Measurements from ENCODE around the gene ASGR2.
"Not testable (repeated sequence)": the region's sequence is repeated elsewhere in the genome, so short reads cannot be mapped to it uniquely, and the experiment has no call there.

The ASGR2 gene

GRCh38 chr17:7126386-7126785 lies 11.8 kb upstream of the ASGR2 start:
- not testable (repeated sequence) for DNase-seq (ENCODE audit: extremely low read depth in 1 of 2, low read depth in 1 of 2)

- DNase-seq (ENCODE audit: extremely low read depth in 1 of 2, low read depth in 1 of 2), result no peak
Observed at GRCh38 chr17:7124923-7125322, 10.3 kb upstream of the ASGR2 start.

GRCh38 chr17:7123844-7124243 lies 9.2 kb upstream of the ASGR2 start:
- no peak for DNase-seq (ENCODE audit: extremely low read depth in 1 of 2, low read depth in 1 of 2)

DNA sequence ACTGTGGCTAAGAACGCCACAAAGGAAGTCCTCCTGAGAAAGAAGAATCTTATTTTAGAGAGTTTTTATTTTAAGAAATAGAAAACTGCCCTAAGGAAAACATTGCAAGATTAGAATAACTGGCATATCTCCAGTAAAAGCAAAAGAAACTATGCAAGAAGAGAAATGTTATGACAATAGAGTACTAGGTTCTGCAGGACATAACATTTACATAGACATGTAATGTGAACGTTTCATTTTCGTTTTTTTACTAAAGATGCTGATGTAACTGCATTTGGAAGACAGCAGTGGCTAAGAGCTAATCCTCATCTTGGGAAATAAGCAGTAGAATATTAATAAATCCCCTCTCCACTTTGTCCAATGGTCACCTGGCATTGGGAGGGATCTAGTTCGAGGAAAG lies 7.8 kb upstream of the ASGR2 start:
- no peak for DNase-seq (ENCODE audit: extremely low read depth in 1 of 2, low read depth in 1 of 2)

GRCh38 chr17:7120635-7121034 lies 6.0 kb upstream of the ASGR2 start:
- not testable (repeated sequence) for DNase-seq (ENCODE audit: extremely low read depth in 1 of 2, low read depth in 1 of 2)

DNA sequence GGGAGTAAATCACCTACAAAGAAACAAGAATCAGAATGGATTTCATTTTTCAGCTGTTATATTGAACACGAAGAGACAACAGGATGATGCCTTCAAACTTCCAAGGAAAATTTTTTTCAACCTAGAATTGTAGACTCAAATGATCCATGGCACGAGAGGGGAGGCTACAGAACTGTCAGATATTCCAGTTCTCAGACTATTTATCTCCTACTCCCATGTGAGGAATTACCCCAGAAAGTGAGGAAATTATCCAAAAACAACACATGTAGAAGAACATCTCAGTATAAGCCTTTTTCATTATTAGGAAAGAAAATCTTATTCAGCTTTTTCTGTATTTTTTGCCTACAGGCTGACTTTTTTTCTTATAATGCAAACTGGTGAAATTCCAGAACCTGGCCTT lies 5.5 kb upstream of the ASGR2 start:
- no peak for DNase-seq (ENCODE audit: extremely low read depth in 1 of 2, low read depth in 1 of 2)

GRCh38 chr17:7119314-7119713 lies 4.7 kb upstream of the ASGR2 start:
- DNase-seq (ENCODE audit: extremely low read depth in 1 of 2, low read depth in 1 of 2), result no peak

DNA sequence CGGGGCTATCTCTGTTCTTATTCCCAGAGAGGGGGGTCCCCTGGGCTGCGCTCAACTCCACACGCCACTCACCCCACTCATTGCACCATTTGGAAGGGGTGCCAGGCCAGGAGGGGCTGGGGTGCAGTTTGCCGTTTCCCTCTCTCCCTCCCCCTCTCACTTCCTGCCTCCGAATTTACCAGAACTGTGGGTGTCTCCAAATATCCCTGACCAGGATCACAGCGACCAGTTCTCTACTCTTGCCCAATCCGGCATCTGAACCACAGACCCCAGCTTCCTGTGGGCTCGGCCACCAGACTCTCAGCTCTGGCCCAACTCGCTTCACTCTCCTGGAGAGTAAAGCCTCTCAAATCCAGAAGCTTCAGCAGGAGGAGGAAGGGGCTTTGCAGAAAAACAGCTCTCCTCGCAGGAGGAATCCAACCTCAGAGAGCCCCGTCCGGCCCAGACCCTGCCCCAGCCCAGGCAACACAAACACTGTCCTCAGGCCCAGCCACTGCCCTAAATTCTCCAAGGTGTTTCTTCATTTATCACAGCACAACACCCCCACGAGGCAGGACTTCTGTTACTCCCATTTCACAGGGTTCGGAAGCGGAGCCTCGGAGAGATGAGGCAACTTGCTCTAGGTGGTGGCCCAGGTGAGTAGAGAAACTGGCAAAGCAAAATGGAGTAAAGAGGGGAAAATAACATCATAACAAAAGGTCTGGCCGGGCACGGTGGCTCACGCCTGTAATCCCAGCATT lies 423 bp upstream of the ASGR2 start:
- DNase-seq (ENCODE audit: extremely low read depth in 1 of 2, low read depth in 1 of 2), result no peak

- no peak for DNase-seq (ENCODE audit: extremely low read depth in 1 of 2, low read depth in 1 of 2)
Observed at GRCh38 chr17:7113273-7114071, 1.1 kb downstream of the ASGR2 start.

DNA sequence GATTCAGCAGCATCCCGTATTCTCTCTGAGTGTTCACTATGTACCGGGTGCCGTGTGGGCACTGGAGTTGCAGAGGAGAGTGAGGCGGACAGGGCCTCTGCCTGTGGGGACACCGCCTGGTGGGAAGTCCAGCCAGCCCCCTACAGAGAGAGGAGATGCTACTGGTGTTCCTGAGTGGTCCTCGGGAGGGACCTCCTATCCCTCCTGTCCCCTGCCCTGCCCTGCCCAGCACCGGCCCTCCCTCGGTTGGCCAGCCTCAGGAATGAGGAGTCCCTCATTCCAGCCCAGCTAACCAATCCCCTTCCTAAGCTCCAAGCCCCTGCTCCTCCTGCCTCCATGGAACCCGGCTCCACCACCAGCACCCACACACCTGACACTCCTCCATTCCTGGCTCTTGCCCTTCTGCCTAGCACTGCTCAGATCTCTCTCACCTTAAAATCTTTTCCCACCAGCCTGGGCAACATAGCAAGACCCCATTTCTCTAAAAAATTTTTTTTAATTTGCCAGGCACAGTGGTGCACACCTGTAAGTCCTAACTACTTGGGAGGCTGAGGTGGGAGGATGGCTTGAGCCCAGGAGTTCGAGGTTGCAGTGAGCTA lies 2.0 kb downstream of the ASGR2 start:
- DNase-seq (ENCODE audit: extremely low read depth in 1 of 2, low read depth in 1 of 2), result no peak

DNA sequence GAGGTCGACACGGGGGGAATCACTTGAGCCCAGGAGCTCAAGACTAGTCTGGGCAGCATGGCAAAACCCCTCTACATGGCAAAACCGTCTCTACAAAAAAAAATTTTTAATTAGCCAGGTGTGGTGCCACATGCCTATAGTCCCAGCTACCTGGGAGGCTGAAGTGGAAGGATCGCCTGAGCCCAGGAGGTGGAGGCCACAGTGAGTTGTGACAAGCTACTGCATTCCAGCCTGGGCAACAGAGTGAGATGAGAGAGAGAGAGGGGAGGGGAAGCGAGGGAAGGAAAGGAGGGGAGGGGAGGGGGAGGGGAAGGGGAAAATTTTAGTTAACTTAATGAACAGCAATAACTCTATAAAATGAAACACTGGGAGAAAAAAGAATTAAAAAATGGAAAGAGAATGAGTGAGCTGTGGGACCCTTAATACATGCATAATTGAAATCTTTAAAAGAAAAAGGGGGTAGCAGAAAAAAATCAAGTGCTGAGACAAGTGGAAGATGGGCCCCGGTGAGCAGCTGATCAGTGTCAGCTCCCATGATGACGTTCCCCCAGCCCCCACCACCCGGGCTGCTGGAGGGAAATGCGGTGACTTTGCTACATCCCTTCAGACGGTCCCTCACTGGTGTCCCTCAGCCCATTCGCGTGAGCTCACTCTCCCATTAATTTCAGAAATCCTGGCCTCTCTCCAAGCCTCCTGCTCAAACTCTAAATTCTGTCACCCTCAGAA lies 2.7 kb downstream of the ASGR2 start:
- DNase-seq (ENCODE audit: extremely low read depth in 1 of 2, low read depth in 1 of 2), result no peak

- DNase-seq (ENCODE audit: extremely low read depth in 1 of 2, low read depth in 1 of 2), result no peak
Observed at GRCh38 chr17:7110617-7111306, 3.9 kb downstream of the ASGR2 start.

GRCh38 chr17:7109461-7110322 lies 4.9 kb downstream of the ASGR2 start:
- no peak for DNase-seq (ENCODE audit: extremely low read depth in 1 of 2, low read depth in 1 of 2)

GRCh38 chr17:7108981-7109380 lies 5.6 kb downstream of the ASGR2 start:
- no peak for DNase-seq (ENCODE audit: extremely low read depth in 1 of 2, low read depth in 1 of 2)

- DNase-seq (ENCODE audit: extremely low read depth in 1 of 2, low read depth in 1 of 2), result no peak
Observed at GRCh38 chr17:7108560-7108925, 6.1 kb downstream of the ASGR2 start.

- DNase-seq (ENCODE audit: extremely low read depth in 1 of 2, low read depth in 1 of 2), result no peak
Observed at GRCh38 chr17:7107795-7108559, 6.6 kb downstream of the ASGR2 start.

DNA sequence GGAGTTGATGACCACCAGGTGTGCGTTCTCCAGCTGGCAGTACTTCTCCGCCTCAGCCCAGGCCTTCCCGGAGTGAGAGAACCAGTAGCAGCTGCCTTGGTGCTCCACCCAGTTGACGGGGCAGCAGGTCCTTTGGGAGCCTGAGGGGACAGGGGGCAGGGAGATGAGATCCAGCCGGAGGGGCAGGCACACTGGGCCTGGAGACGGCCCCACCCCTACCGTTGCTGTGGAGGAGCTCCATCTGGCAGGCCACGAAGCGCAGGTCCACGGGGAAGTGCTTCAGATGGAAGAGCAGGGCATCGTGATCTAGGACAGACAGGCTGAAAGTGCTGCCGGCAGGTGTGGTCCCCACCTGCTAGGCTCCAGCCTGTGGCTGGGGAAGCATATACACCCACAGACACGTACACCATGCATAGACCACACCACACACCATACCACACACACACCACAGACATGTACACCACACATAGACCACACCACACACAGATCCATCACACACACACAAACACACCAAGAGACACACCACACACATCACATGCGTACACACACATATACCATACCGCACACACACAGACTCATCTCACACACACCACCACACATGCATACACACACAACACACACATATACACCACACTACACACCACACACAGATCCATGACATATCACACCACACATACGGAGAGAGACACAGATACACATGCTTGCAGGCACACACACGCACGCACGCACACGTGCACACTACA lies 7.4 kb downstream of the ASGR2 start:
- DNase-seq (ENCODE audit: extremely low read depth in 1 of 2, low read depth in 1 of 2), result no peak

- no peak for DNase-seq (ENCODE audit: extremely low read depth in 1 of 2, low read depth in 1 of 2)
Observed at GRCh38 chr17:7102421-7102820, 12.2 kb downstream of the ASGR2 start.

Data from activated CD8-positive, alpha-beta memory T cell treated with anti-CD3 and anti-CD28 coated beads for 1 hour (primary cell).